Kasumi-1 (cell line): ENCODE results near the gene MAP1LC3A.
"Not testable (repeated sequence)": the region's sequence is repeated elsewhere in the genome, so short reads cannot be mapped to it uniquely, and the experiment has no call there.

Source experiments
- DNase-seq, 2 experiments: peaks; one replicate each; lab custom pipeline; 2025; lab: John Stamatoyannopoulos, UW

Gene MAP1LC3A

GRCh38 chr20:34558320-34559218, at the start of gene MAP1LC3A:
TSS of gene MAP1LC3A (plus strand) at chr20:34558718. CDS start at chr20:34558869, 151 bp downstream.
- DNase-seq = peak; percentile 15 to 48

- no peak for DNase-seq
Observed at GRCh38 chr20:34510575-34510974, 47.9 kb upstream of the MAP1LC3A start.

GRCh38 chr20:34511891-34512265, 46.6 kb upstream of the MAP1LC3A start:
- DNase-seq = no peak

- no peak for DNase-seq
Observed at GRCh38 chr20:34512266-34512954, 46.1 kb upstream of the MAP1LC3A start.

- DNase-seq = no peak
Observed at GRCh38 chr20:34512955-34513419, 45.5 kb upstream of the MAP1LC3A start.

GRCh38 chr20:34514034-34514433, 44.5 kb upstream of the MAP1LC3A start:
- DNase-seq = not testable (repeated sequence)

GRCh38 chr20:34514897-34515483, 43.5 kb upstream of the MAP1LC3A start:
- DNase-seq = peak; percentile 80 to 83

- DNase-seq = peak; percentile 80 to 83
Observed at GRCh38 chr20:34515484-34516246, 42.9 kb upstream of the MAP1LC3A start.

GRCh38 chr20:34516247-34517113, 42.0 kb upstream of the MAP1LC3A start, which contains the start of gene DYNLRB1:
TSS of gene DYNLRB1 (plus strand) at chr20:34516422. CDS start at chr20:34516459, 37 bp downstream.
- peak; percentile 88 to 90 for DNase-seq

GRCh38 chr20:34517114-34517505, 41.4 kb upstream of the MAP1LC3A start:
- peak in 1 of 2 experiments; percentile 37 for DNase-seq

- not testable (repeated sequence) for DNase-seq
Observed at GRCh38 chr20:34518863-34519262, 39.7 kb upstream of the MAP1LC3A start.

- DNase-seq = not testable (repeated sequence)
Observed at GRCh38 chr20:34519841-34520240, 38.7 kb upstream of the MAP1LC3A start.

- peak; percentile 64 to 71 for DNase-seq
Observed at GRCh38 chr20:34522969-34523871, 35.3 kb upstream of the MAP1LC3A start.

GRCh38 chr20:34524426-34524825, 34.1 kb upstream of the MAP1LC3A start:
- DNase-seq = no peak

GRCh38 chr20:34525342-34525708, 33.2 kb upstream of the MAP1LC3A start:
- no peak for DNase-seq

GRCh38 chr20:34525709-34526416, 32.7 kb upstream of the MAP1LC3A start:
- DNase-seq = peak in 1 of 2 experiments; percentile 3

- no peak for DNase-seq
Observed at GRCh38 chr20:34526466-34526865, 32.1 kb upstream of the MAP1LC3A start.

- DNase-seq = no peak
Observed at GRCh38 chr20:34527016-34527415, 31.5 kb upstream of the MAP1LC3A start.

GRCh38 chr20:34528921-34529297, 29.6 kb upstream of the MAP1LC3A start:
- DNase-seq = no peak
